H7 (cell line): ENCODE results near the gene ELOVL5. TPM values are rescaled to one million over a fixed set of nuclear protein-coding genes. Genes with fewer than 3 reads are reported as not detected.

Source experiments
- total RNA-seq: library from RNA; depleted of rRNA; stranded (reverse); fragments of >200 nt; shearing (Covaris generic); gene quantifications from 2 replicates; pipeline ENCODE4 v1.2.3, GENCODE V29; 2014; rRNA removed

Gene ELOVL5
- total RNA-seq, 1 experiment from 2014 or later: 76.0 TPM

Other genes with a start within 250 kb of the ELOVL5 start
- gene GCM1, start 200.1 kb downstream of the ELOVL5 start, total RNA-seq: not detected in 2 replicates
- 37.4 and 39.8 TPM in 2 replicates for gene GCLC, start 196.2 kb upstream of the ELOVL5 start, total RNA-seq